Tibial nerve (tissue), 4 donors: ENCODE results near the gene DGKQ. TPM values are rescaled to one million over a fixed set of nuclear protein-coding genes. Genes with fewer than 3 reads are reported as not detected.

Experiments
- DNase-seq, 2 donors: peaks; one replicate each; pipeline ENCODE4 v3.0.0-alpha.2; 2019; ENCODE audit warnings: low spot score in 2 of 2
- H3K27ac ChIP-seq, 4 donors: fragments of 200-600 bp; sonication (generic) in 3 of 4; one replicate each; pipeline ENCODE4 v1.5.1; 2017 to 2019; ENCODE audit warnings: mild to moderate bottlenecking in 1 of 4
- H3K27me3 ChIP-seq, 2 donors: fragments of 200-600 bp; sonication (generic) in 1 of 2; one replicate each; pipeline versions ENCODE4 v1.5.1 to v1.6.0; 2017 to 2019
- H3K36me3 ChIP-seq, 3 donors: fragments of 200-600 bp; sonication (generic); one replicate each; pipeline ENCODE4 v1.5.1; 2018 to 2019
- H3K4me1 ChIP-seq, 4 donors: fragments of 200-600 bp; sonication (generic) in 3 of 4; one replicate each; pipeline ENCODE4 v1.5.1; 2017 to 2019
- H3K4me3 ChIP-seq, 4 donors: fragments of 200-600 bp; sonication (generic) in 3 of 4; one replicate each; pipeline ENCODE4 v1.5.1; 2017 to 2019; ENCODE audit warnings: mild to moderate bottlenecking in 1 of 4, moderate library complexity in 1 of 4
- H3K9me3 ChIP-seq, 4 donors: fragments of 200-600 bp; sonication (generic) in 3 of 4; one replicate each; pipeline ENCODE4 v1.5.1; 2017 to 2019
- EP300 ChIP-seq, 2 donors: sonication (generic); formaldehyde crosslinking; IDR thresholded peaks; one replicate each; pipeline ENCODE4 v1.6.1; 2017; ENCODE audit warnings: antibody characterized with exemption in 2 of 2, mild to moderate bottlenecking in 1 of 2
- POLR2A ChIP-seq, 2 donors: fragments of 450-650 bp; IDR thresholded peaks; one replicate each; pipeline ENCODE4 v1.6.1; 2017; ENCODE audit warnings: antibody characterized with exemption in 2 of 2, mild to moderate bottlenecking in 2 of 2, moderate library complexity in 2 of 2
- WGBS, 2 donors: methylation state at CpG; one replicate each; pipeline ENCODE4 v1.1.5; 2018; 5-methylcytosine and 5-hydroxymethylcytosine counted together
- total RNA-seq, 4 donors: library from RNA; depleted of rRNA; stranded (reverse); fragments of >200 nt; gene quantifications; one replicate each; pipeline ENCODE4 v1.1.0, GENCODE V29; 2016
- TF ChIP-seq, protein P1 (sequence below), 5 experiments: fragments of 200-600 bp in 3 of 5; fragments of 450-650 bp in 2 of 5; sonication (generic) in 3 of 5; IDR thresholded peaks; one replicate each; pipeline ENCODE4 v1.5.1; 2016 to 2019; ENCODE audit warnings: antibody characterized with exemption in 5 of 5, mild to moderate bottlenecking in 3 of 5, moderate library complexity in 2 of 5

Gene DGKQ
- total RNA-seq, 4 donors from 2014 or later, result 9.0 to 23.4 (median 13.6) TPM

DNA sequence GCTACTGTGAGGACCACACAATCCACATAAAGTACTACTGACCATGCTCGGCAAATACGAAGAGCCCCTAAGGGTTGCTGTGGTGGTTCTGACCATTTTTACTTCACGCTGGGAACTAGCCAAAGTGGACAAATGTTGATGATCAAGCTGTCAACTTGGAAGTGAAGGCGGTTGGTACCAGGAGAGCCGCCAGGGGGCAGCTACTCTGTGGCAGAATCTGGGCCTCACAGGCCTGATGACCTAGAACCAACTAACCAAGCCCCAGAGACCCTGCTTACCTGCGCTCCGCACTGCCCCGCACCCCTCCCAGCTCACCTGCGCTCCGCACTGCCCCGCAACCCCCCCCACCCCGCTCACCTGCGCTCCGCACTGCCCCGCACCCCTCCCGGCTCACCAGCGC lies 46.8 kb downstream of the DGKQ start:
- Histone ChIP-seq H3K4me3 (no peak overlapping the region), H3K36me3 (peaks cover 0 to 12% (median 0%) of the 10 kb centered on the region in 3 donors), H3K27ac (no peak overlapping the region), H3K4me1 (peaks cover 5 to 64% (median 23%) of the 10 kb centered on the region in 4 donors), H3K27me3 (no peaks in the 10 kb centered on the region), H3K9me3 (no peaks in the 10 kb centered on the region)
- 67 to 72% methylated on average over 5 to 8 of the region's 17 CpGs for WGBS, 2 donors
- no peak for DNase-seq
- TF ChIP-seq EP300 (IDR thresholded peaks at IDR 0.05) (no peak), POLR2A (IDR thresholded peaks at IDR 0.05) (no peak)
- TF ChIP-seq, protein P1, sequence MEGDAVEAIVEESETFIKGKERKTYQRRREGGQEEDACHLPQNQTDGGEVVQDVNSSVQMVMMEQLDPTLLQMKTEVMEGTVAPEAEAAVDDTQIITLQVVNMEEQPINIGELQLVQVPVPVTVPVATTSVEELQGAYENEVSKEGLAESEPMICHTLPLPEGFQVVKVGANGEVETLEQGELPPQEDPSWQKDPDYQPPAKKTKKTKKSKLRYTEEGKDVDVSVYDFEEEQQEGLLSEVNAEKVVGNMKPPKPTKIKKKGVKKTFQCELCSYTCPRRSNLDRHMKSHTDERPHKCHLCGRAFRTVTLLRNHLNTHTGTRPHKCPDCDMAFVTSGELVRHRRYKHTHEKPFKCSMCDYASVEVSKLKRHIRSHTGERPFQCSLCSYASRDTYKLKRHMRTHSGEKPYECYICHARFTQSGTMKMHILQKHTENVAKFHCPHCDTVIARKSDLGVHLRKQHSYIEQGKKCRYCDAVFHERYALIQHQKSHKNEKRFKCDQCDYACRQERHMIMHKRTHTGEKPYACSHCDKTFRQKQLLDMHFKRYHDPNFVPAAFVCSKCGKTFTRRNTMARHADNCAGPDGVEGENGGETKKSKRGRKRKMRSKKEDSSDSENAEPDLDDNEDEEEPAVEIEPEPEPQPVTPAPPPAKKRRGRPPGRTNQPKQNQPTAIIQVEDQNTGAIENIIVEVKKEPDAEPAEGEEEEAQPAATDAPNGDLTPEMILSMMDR (IDR thresholded peaks at IDR 0.05), result no peak

- WGBS, 2 donors, result 77 to 81% methylated on average over 26 of the region's 26 CpGs
- Histone ChIP-seq H3K9me3 (no peaks in the 10 kb centered on the region), H3K27ac (no peak overlapping the region), H3K4me3 (no peak overlapping the region), H3K27me3 (no peaks in the 10 kb centered on the region), H3K36me3 (peaks cover 0 to 12% (median 0%) of the 10 kb centered on the region in 3 donors), H3K4me1 (peaks cover 5 to 63% (median 20%) of the 10 kb centered on the region in 4 donors)
- TF ChIP-seq POLR2A (IDR thresholded peaks at IDR 0.05) (no peak), EP300 (IDR thresholded peaks at IDR 0.05) (no peak)
- TF ChIP-seq, protein P1 (IDR thresholded peaks at IDR 0.05), result no peak
- DNase-seq, result no peak
Observed at GRCh38 chr4:925771-926500, 47.4 kb downstream of the DGKQ start.

GRCh38 chr4:925171-925570 lies 48.2 kb downstream of the DGKQ start:
- no peak overlapping the region for H3K27ac ChIP-seq
- 82 to 83% methylated on average over 9 of the region's 9 CpGs for WGBS, 2 donors
- peaks cover 0 to 12% (median 0%) of the 10 kb centered on the region in 3 donors for H3K36me3 ChIP-seq
- no peaks in the 10 kb centered on the region for H3K9me3 ChIP-seq
- TF ChIP-seq POLR2A (IDR thresholded peaks at IDR 0.05) (no peak), EP300 (IDR thresholded peaks at IDR 0.05) (no peak)
- TF ChIP-seq, protein P1 (IDR thresholded peaks at IDR 0.05), result no peak
- DNase-seq, result no peak
- no peak overlapping the region for H3K4me3 ChIP-seq
- H3K27me3 ChIP-seq, result no peaks in the 10 kb centered on the region
- H3K4me1 ChIP-seq, result peaks cover 0 to 55% (median 13%) of the 10 kb centered on the region in 4 donors

DNA sequence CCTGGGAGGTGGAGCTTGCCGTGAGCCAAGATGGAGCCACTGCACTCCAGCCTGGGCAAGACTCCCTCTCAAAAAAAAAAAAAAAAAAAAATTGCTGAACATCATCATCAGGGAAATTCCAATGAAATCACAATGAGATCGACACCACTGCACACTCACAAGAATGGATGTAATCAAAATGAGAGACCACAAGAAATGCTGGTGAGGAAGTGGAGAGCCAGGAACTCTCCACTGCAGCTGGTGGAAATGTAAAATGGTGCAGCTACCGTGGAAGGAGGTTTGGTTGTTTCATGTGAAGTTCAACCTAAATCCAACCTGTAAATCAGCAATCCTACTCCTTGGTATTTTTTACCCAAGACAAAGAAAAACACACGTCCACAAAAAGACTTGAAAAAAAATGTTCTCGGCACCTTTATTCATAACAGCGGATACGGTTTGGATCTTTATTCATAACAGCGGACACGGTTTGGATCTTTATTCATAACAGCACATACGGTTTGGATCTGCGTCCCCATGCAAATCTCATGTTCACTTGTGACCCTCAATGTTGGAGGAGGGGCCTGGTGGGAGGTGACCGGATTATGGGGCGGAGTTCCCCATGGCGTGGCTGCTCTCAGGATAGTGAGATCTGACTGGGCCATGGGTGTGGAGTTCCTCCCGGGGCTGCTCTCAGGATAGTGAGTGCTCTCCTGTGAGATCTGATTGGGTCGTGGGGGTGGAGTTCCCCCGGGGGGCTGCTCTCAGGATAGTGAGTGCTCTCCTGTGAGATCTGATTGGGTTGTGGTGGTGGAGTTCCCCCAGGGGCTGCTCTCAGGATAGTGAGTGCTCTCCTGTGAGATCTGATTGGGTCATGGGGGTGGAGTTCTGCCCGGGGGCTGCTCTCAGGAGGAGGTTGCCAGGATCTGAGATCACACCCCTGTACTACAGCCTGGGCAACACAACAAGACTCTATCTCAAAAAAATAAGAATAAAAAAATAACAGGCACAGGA lies 49.0 kb downstream of the DGKQ start:
- peaks cover 0 to 47% (median 9%) of the 10 kb centered on the region in 4 donors for H3K4me1 ChIP-seq
- peaks cover 0 to 12% (median 0%) of the 10 kb centered on the region in 3 donors for H3K36me3 ChIP-seq
- no peaks in the 10 kb centered on the region for H3K9me3 ChIP-seq
- no peak for DNase-seq
- 66 to 71% methylated on average over 18 of the region's 18 CpGs for WGBS, 2 donors
- no peak for TF ChIP-seq EP300 (IDR thresholded peaks at IDR 0.05)
- no peak for TF ChIP-seq POLR2A (IDR thresholded peaks at IDR 0.05)
- TF ChIP-seq, protein P1 (IDR thresholded peaks at IDR 0.05), result no peak
- H3K4me3 ChIP-seq, result no peak overlapping the region
- H3K27ac ChIP-seq, result no peak overlapping the region
- H3K27me3 ChIP-seq, result no peaks in the 10 kb centered on the region
